ENCODE results near the gene CCDC183.
A peak's percentile ranks its signal among the peaks of the same experiment; 100 is the strongest.
"Not testable (repeated sequence)": the region's sequence is repeated elsewhere in the genome, so short reads cannot be mapped to it uniquely, and the experiment has no call there.

- TF ChIP-seq POLR2AphosphoS5 (IDR thresholded peaks at IDR 0.05) = peak; percentile 23 to 49 (median 49)
- TF ChIP-seq, protein P1, sequence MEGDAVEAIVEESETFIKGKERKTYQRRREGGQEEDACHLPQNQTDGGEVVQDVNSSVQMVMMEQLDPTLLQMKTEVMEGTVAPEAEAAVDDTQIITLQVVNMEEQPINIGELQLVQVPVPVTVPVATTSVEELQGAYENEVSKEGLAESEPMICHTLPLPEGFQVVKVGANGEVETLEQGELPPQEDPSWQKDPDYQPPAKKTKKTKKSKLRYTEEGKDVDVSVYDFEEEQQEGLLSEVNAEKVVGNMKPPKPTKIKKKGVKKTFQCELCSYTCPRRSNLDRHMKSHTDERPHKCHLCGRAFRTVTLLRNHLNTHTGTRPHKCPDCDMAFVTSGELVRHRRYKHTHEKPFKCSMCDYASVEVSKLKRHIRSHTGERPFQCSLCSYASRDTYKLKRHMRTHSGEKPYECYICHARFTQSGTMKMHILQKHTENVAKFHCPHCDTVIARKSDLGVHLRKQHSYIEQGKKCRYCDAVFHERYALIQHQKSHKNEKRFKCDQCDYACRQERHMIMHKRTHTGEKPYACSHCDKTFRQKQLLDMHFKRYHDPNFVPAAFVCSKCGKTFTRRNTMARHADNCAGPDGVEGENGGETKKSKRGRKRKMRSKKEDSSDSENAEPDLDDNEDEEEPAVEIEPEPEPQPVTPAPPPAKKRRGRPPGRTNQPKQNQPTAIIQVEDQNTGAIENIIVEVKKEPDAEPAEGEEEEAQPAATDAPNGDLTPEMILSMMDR (IDR thresholded peaks at IDR 0.05) = peak in 1 of 5 experiments; percentile 27
- TF ChIP-seq EP300 (IDR thresholded peaks at IDR 0.05; ENCODE audit: low read depth) = not testable (repeated sequence)
These were observed 7.3 kb upstream of the CCDC183 start for GRCh38 chr9:136788644-136789522.
